ENCODE measurements around the gene CPEB3. TPM values are rescaled to one million over a fixed set of nuclear protein-coding genes. Genes with fewer than 3 reads are reported as not detected.

Gene CPEB3
- total RNA-seq, 4 donors from 2014 or later = 12.3 to 18.4 (median 12.7) TPM

DNA sequence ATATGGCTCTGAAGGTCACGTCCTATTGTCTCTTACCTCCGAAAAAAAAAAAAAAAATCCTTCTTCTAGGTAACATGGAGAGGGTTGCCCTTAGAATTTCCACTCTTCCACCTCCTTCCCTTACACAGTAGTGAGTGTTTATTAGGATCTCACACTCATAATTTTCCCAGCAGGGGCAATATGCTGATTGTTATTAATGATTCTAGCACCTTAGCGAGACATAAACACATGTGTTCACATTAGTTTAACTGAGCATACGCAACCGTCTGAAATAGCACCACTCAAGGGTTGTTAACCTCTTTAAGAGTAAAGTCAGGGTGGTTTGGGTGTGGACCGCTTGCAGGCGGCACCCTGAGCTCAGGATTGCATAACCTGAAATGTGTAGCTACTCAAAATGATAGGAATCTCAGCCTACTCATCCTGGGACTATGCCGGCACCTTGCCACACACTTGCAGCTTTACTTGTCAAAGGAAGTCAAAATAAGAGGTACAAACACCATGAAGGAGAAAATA lies 52.2 kb downstream of the CPEB3 start:
- peaks cover 11 to 23% of the 10 kb centered on the region in 2 donors for H3K4me1 ChIP-seq
- no peaks in the 10 kb centered on the region for H3K27me3 ChIP-seq
- peak overlapping the region in 2 of 3 donors; percentile 48 to 68 for H3K4me3 ChIP-seq (replicated peaks in 1 of 3)
- H3K9me3 ChIP-seq = no peaks in the 10 kb centered on the region
- WGBS, 2 donors = 33% methylated on average over 8 of the region's 8 CpGs
- TF ChIP-seq, protein P1, sequence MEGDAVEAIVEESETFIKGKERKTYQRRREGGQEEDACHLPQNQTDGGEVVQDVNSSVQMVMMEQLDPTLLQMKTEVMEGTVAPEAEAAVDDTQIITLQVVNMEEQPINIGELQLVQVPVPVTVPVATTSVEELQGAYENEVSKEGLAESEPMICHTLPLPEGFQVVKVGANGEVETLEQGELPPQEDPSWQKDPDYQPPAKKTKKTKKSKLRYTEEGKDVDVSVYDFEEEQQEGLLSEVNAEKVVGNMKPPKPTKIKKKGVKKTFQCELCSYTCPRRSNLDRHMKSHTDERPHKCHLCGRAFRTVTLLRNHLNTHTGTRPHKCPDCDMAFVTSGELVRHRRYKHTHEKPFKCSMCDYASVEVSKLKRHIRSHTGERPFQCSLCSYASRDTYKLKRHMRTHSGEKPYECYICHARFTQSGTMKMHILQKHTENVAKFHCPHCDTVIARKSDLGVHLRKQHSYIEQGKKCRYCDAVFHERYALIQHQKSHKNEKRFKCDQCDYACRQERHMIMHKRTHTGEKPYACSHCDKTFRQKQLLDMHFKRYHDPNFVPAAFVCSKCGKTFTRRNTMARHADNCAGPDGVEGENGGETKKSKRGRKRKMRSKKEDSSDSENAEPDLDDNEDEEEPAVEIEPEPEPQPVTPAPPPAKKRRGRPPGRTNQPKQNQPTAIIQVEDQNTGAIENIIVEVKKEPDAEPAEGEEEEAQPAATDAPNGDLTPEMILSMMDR (IDR thresholded peaks at IDR 0.05) = no peak
- TF ChIP-seq POLR2A (IDR thresholded peaks at IDR 0.05) = peak in 1 of 2 donors; percentile 34
- intact Hi-C loops (cut with DNase I) = loop anchor here (5.0 kb wide), 1 partner anchor 54 kb away; the partner anchor contains the start of genes CPEB3 and MARCHF5
- no peaks in the 10 kb centered on the region for H3K36me3 ChIP-seq
- H3K27ac ChIP-seq = peak overlapping the region; percentile 81 to 95 (median 90)
- DNase-seq = peak; percentile 65 to 68

DNA sequence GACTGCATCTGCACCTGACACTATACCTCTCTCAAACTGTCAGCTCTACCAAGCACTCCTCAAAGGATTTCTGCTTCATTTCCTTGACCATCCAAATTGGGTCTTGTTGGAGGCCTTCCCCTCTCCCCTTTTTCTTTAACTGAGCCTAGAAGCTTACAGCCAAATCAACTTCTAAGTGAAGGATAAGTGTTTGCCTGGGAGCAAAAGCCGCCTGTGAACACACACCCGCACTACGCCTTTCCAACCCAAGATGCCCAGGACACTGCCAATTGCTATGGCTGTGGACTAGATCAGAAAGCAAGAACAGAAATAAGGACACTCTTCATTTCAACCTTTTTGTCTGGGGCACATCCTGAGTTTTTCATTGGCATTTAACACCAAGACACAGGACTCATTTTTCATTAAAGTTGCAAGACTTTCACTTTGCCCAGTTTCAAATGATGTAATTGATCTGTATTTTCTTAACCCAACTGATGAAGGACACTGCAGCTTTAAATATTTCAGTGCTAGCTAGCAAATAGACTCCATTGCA lies 52.8 kb downstream of the CPEB3 start:
- intact Hi-C loops (cut with DNase I) = loop anchor here (5.0 kb wide), 1 partner anchor 54 kb away; the partner anchor contains the start of genes CPEB3 and MARCHF5

DNA sequence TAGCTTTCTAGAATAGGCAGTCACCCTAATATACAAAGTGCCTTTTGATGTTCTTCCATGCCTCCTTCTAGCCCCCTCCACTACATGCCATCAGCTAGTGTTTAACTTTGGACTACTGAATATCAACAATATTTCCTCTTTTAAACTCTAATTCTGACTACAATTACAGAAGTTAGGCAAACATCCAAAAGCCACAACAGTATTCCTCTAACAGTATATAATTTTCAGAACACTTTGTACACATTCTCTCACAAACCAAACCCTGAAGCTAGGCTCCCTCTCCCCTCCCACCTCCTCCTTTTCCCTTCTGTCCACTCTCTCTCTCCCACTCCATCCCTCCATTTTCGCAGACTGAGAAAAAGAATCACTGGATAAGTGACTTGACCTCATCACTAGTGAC lies 59.7 kb downstream of the CPEB3 start:
- H3K4me1 ChIP-seq = peaks cover 3 to 13% of the 10 kb centered on the region in 2 donors
- H3K27me3 ChIP-seq = no peaks in the 10 kb centered on the region
- TF ChIP-seq, protein P1 (IDR thresholded peaks at IDR 0.05) = no peak
- no peak for TF ChIP-seq POLR2A (IDR thresholded peaks at IDR 0.05)
- H3K9me3 ChIP-seq = no peaks in the 10 kb centered on the region
- WGBS, 2 donors = 92% methylated on average over 1 of the region's 1 CpG
- H3K4me3 ChIP-seq (replicated peaks in 1 of 3) = no peak overlapping the region
- H3K27ac ChIP-seq = peak overlapping the region in 1 of 3 donors; percentile 0
- H3K36me3 ChIP-seq = no peaks in the 10 kb centered on the region
- no peak for DNase-seq
- intact Hi-C loops (cut with DNase I) = no loop called here

More for the DNA sequence above, 52.8 kb downstream of the CPEB3 start:
- 81 to 92% methylated on average over 3 of the region's 3 CpGs for WGBS, 2 donors
- Histone ChIP-seq H3K27ac (peak overlapping the region; percentile 81 to 95 (median 90)), H3K9me3 (no peaks in the 10 kb centered on the region), H3K36me3 (no peaks in the 10 kb centered on the region), H3K4me3 (replicated peaks in 1 of 3) (peak overlapping the region in 2 of 3 donors; percentile 2 to 4), H3K4me1 (peaks cover 7 to 20% of the 10 kb centered on the region in 2 donors), H3K27me3 (no peaks in the 10 kb centered on the region)
- DNase-seq = peak; percentile 14 to 26
- TF ChIP-seq, protein P1 (IDR thresholded peaks at IDR 0.05) = no peak
- no peak for TF ChIP-seq POLR2A (IDR thresholded peaks at IDR 0.05)

DNA sequence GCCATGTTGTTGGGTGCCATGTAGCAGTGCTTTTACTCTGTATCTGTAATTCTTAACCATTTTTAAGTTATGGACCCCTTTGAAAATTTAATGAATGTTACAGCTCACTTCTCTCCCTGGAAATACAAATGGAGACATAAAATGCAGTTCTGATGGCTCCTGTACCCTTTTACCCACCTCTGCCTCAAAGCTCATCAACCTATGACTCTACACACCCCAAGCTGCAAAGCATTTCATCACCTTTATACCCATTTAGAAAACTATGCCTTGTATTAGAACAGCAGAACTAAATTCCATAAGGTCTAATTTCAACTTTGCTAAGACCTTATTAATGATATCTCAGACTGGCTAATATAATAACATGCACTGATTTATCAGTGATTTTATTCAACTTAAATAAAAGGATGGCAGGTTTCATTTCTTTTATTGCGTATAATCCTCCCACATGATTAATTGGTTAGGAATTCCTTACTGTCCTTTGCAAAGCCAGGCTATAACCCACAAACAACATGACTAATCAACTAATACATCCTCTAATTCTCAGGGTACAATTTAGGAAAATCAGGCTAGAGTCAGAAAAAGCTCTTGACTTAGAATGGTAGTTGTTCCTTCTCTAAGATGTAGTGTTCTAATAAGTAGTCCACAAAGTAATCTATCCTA lies 68.1 kb downstream of the CPEB3 start:
- H3K27ac ChIP-seq = no peak overlapping the region
- no peak for TF ChIP-seq POLR2A (IDR thresholded peaks at IDR 0.05)
- TF ChIP-seq, protein P1 (IDR thresholded peaks at IDR 0.05) = no peak
- H3K27me3 ChIP-seq = no peaks in the 10 kb centered on the region
- DNase-seq = no peak
- no peaks in the 10 kb centered on the region for H3K4me1 ChIP-seq
- 98 to 100% methylated on average over 1 of the region's 1 CpG for WGBS, 2 donors
- intact Hi-C loops (cut with DNase I) = no loop called here
- no peak overlapping the region for H3K4me3 ChIP-seq (replicated peaks in 1 of 3)
- H3K36me3 ChIP-seq = peaks cover 0 to 4% of the 10 kb centered on the region in 2 donors
- H3K9me3 ChIP-seq = no peaks in the 10 kb centered on the region

DNA sequence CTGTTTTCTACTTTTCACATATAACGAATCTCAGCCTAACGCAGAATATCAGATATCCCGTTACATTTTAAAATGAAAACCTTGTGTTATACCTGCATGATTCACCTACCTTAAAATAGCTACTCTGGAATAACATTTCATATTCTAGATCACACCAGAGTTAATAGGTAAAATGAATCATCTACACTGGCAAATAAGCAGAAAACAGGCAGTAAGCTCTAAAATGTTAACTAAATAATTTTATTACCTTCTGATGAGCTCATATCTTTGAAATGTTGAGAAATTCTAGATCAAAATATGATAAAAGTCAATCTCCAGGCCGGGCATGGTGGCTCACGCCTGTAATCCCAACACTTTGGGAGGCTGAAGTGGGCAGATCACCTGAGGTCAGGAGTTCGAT lies 71.3 kb downstream of the CPEB3 start:
- 94% methylated on average over 6 of the region's 6 CpGs for WGBS, 2 donors
- no peak for TF ChIP-seq POLR2A (IDR thresholded peaks at IDR 0.05)
- TF ChIP-seq, protein P1 (IDR thresholded peaks at IDR 0.05) = no peak
- no peaks in the 10 kb centered on the region for H3K9me3 ChIP-seq
- no peaks in the 10 kb centered on the region for H3K27me3 ChIP-seq
- no peak overlapping the region for H3K27ac ChIP-seq
- no peak for DNase-seq
- peaks cover 0 to 4% of the 10 kb centered on the region in 2 donors for H3K36me3 ChIP-seq
- H3K4me1 ChIP-seq = no peaks in the 10 kb centered on the region
- intact Hi-C loops (cut with DNase I) = no loop called here
- H3K4me3 ChIP-seq (replicated peaks in 1 of 3) = no peak overlapping the region

All from thyroid gland (tissue), 4 donors.